GM19468 (cell line): ENCODE data around the gene ACSF2.
"Not testable (repeated sequence)": the region's sequence is repeated elsewhere in the genome, so short reads cannot be mapped to it uniquely, and the experiment has no call there.

ENCODE experiments used
- ATAC-seq: cut with Tn5 transposase; IDR thresholded peaks from one replicate; pipeline ENCODE4 v1.9.1; 2021; ENCODE audit warnings: mild to moderate bottlenecking, moderate library complexity, moderate number of reproducible peaks; ENCODE audit not compliant: unreplicated experiment; ENCODE audit errors: extremely low read depth

Gene ACSF2

GRCh38 chr17:50459756-50460155 lies 33.7 kb downstream of the ACSF2 start:
- ATAC-seq, result no peak

GRCh38 chr17:50460831-50461526 lies 35.0 kb downstream of the ACSF2 start:
- ATAC-seq, result no peak

GRCh38 chr17:50461550-50462132 lies 35.6 kb downstream of the ACSF2 start:
- no peak for ATAC-seq

- ATAC-seq, result no peak
These were observed 36.4 kb downstream of the ACSF2 start for GRCh38 chr17:50462446-50462845.

GRCh38 chr17:50464121-50464520 lies 38.1 kb downstream of the ACSF2 start:
- ATAC-seq, result no peak

- no peak for ATAC-seq
These were observed 38.7 kb downstream of the ACSF2 start for GRCh38 chr17:50464736-50465135.

GRCh38 chr17:50465171-50465570 lies 39.2 kb downstream of the ACSF2 start:
- ATAC-seq, result no peak

- ATAC-seq, result no peak
These were observed 39.6 kb downstream of the ACSF2 start for GRCh38 chr17:50465635-50466034.

GRCh38 chr17:50466371-50467113 lies 40.5 kb downstream of the ACSF2 start:
- ATAC-seq, result no peak

- no peak for ATAC-seq
These were observed 41.3 kb downstream of the ACSF2 start for GRCh38 chr17:50467114-50467854.

GRCh38 chr17:50467855-50468303 lies 41.9 kb downstream of the ACSF2 start:
- ATAC-seq, result no peak

GRCh38 chr17:50468304-50469207 lies 42.5 kb downstream of the ACSF2 start, which contains the start of gene CHAD:
Gene CHAD, minus strand, starts transcription at chr17:50468880. Its CDS starts 67 bp downstream, at chr17:50468813.
- ATAC-seq, result no peak

- no peak for ATAC-seq
These were observed 43.2 kb downstream of the ACSF2 start for GRCh38 chr17:50469208-50469605.

- no peak for ATAC-seq
These were observed 43.8 kb downstream of the ACSF2 start for GRCh38 chr17:50469671-50470305.

- no peak for ATAC-seq
These were observed 44.4 kb downstream of the ACSF2 start for GRCh38 chr17:50470426-50470825.

- ATAC-seq, result no peak
These were observed 45.2 kb downstream of the ACSF2 start for GRCh38 chr17:50471009-50471905.

- ATAC-seq, result no peak
These were observed 46.3 kb downstream of the ACSF2 start for GRCh38 chr17:50472286-50472685.

GRCh38 chr17:50472761-50473161 lies 46.7 kb downstream of the ACSF2 start:
- not testable (repeated sequence) for ATAC-seq
